ENCODE results near the gene RELN.

GRCh38 chr7:103539875-103540274 is 449.6 kb downstream of the RELN start:
- TF ChIP-seq CTCF (IDR thresholded peaks at IDR 0.05) = no peak
- no peak for TF ChIP-seq ZFX (IDR thresholded peaks at IDR 0.05; ENCODE audit: borderline replicate concordance)

Measured in 22Rv1 (cell line).